Measurements from ENCODE around the gene ATP5F1D. TPM values are rescaled to one million over a fixed set of nuclear protein-coding genes. Genes with fewer than 3 reads are reported as not detected.

The ATP5F1D gene
- total and polyA plus RNA-seq, 2 donors (not counting 3 experiments of a cell fraction or from before 2014, with no cell fraction given): 167 to 192 TPM

DNA sequence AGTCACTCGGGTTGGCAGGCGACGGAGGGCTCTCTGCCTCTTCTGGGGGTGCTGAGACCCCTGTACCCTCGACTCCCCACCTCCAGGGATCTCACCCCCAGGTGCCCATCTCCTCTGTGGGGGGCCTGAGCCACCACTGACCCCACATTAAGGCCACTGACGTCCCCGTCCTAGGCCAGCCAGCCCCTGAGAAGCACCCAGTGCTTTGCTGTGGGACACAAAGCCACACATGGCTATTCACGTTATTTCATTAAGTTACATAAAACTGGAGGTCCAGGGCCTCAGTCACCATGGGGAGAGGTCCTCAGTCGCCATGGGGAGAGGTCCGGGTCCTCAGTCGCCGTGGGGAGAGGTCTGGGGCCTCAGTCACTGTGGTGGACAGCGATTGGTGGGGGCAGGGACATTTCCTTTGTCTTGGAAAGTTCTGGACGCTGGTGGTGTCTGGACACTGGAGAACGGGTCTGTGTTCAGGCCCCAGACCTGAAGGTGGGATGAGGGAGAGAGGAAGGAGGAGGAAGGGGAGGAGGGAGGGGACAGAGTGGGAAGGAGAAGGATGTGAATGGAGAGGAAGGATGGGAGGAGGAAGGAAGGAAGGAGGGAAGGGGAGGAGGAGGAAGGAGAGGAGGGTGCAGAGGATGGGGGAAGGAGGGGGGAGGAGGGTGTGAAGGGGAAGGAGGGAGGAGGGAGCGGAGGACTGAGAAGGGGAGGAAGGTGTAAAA lies 40.2 kb downstream of the ATP5F1D start:
- CTCF ChIA-PET: no interaction called here
- DNase-seq (ENCODE audit: low read depth, low spot score) (no peak), FAIRE-seq (no peak)
- H3K9ac ChIP-seq (replicated peaks; ENCODE audit: extremely low read depth, insufficient read depth, low read length): no peak overlapping the region
- no peak overlapping the region for H2AFZ ChIP-seq (ENCODE audit: low read depth, low read length)
- H3K9me1 ChIP-seq (replicated peaks; ENCODE audit: control insufficient read depth, extremely low read depth, insufficient read depth, low read length): no peaks in the 10 kb centered on the region
- POLR2A ChIA-PET: no interaction called here
- peaks cover 6 to 17% of the 10 kb centered on the region in 2 experiments for H3K27me3 ChIP-seq (ENCODE audit: control insufficient read depth in 2 of 2, insufficient read depth in 2 of 2, low read length in 2 of 2)
- intact Hi-C loops (cut with micrococcal nuclease) (loop anchor here (5.0 kb wide), 1 partner anchor 231 kb away; the partner anchor contains the start of gene ADAMTSL5), dilution Hi-C loops (cut with MboI; ENCODE audit: extremely low pct_ligation_motif_present, low sequenced_read_pairs) (no loop called here)
- TF ChIP-seq EZH2 (IDR thresholded peaks at IDR 0.05; ENCODE audit: borderline replicate concordance, low read depth, low read length, severe bottlenecking) (no peak), FOS (IDR thresholded peaks at IDR 0.05; ENCODE audit: borderline replicate concordance, insufficient read depth, low read length) (no peak), POLR2AphosphoS5 (IDR thresholded peaks at IDR 0.05; ENCODE audit: insufficient read depth, low read depth, low read length) (no peak), MYC (IDR thresholded peaks at IDR 0.05; ENCODE audit: low read depth, low read length) (no peak), POLR2A (IDR thresholded peaks at IDR 0.05; ENCODE audit: low read depth, low read length) (no peak), GATA2 (IDR thresholded peaks at IDR 0.05; ENCODE audit: insufficient read depth, insufficient read length, low read depth, low read length) (no peak), JUN (IDR thresholded peaks at IDR 0.05; ENCODE audit: borderline replicate concordance, insufficient read depth, insufficient read length, low read depth) (no peak)
- TF ChIP-seq, protein P1, sequence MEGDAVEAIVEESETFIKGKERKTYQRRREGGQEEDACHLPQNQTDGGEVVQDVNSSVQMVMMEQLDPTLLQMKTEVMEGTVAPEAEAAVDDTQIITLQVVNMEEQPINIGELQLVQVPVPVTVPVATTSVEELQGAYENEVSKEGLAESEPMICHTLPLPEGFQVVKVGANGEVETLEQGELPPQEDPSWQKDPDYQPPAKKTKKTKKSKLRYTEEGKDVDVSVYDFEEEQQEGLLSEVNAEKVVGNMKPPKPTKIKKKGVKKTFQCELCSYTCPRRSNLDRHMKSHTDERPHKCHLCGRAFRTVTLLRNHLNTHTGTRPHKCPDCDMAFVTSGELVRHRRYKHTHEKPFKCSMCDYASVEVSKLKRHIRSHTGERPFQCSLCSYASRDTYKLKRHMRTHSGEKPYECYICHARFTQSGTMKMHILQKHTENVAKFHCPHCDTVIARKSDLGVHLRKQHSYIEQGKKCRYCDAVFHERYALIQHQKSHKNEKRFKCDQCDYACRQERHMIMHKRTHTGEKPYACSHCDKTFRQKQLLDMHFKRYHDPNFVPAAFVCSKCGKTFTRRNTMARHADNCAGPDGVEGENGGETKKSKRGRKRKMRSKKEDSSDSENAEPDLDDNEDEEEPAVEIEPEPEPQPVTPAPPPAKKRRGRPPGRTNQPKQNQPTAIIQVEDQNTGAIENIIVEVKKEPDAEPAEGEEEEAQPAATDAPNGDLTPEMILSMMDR (IDR thresholded peaks at IDR 0.05; ENCODE audit: extremely low read depth in 1 of 2, insufficient read depth in 1 of 2, low read depth in 1 of 2, low read length in 2 of 2): no peak
- TF ChIP-seq, protein P2, sequence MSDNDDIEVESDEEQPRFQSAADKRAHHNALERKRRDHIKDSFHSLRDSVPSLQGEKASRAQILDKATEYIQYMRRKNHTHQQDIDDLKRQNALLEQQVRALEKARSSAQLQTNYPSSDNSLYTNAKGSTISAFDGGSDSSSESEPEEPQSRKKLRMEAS (IDR thresholded peaks at IDR 0.05; ENCODE audit: insufficient read depth, insufficient read length): no peak
- no peaks in the 10 kb centered on the region for H4K20me1 ChIP-seq (replicated peaks; ENCODE audit: control insufficient read depth, extremely low read depth, insufficient read depth, low read length)
- no peak overlapping the region for H3K27ac ChIP-seq (ENCODE audit: insufficient read depth, low read depth, low read length)
- peaks cover under 1% of the 10 kb centered on the region for H3K4me1 ChIP-seq (ENCODE audit: control insufficient read depth, extremely low read depth, insufficient read depth, low read length)
- no peak overlapping the region for H3K4me3 ChIP-seq (replicated peaks in 1 of 3; ENCODE audit: insufficient read depth in 1 of 3, low read depth in 1 of 3, low read length in 3 of 3)
- H3K4me2 ChIP-seq (ENCODE audit: insufficient read depth, low read length): no peak overlapping the region
- no TSS peak for BruUV-seq (replicated peaks)
- peaks cover 0 to 5% of the 10 kb centered on the region in 2 experiments for H3K36me3 ChIP-seq (ENCODE audit: control insufficient read depth in 2 of 2, extremely low read depth in 1 of 2, insufficient read depth in 2 of 2, low read length in 2 of 2)
- H3K79me2 ChIP-seq (ENCODE audit: control insufficient read depth, insufficient read depth, low read length): peaks cover under 1% of the 10 kb centered on the region
- no peaks in the 10 kb centered on the region for H3K9me3 ChIP-seq (replicated peaks; ENCODE audit: control insufficient read depth, insufficient read depth, low read length)

Measured in endothelial cell of umbilical vein (primary cell).